Measurements from ENCODE around the gene TANGO2. TPM values are rescaled to one million over a fixed set of nuclear protein-coding genes. Genes with fewer than 3 reads are reported as not detected.

Gene TANGO2
- total and polyA plus RNA-seq, 2 of the 8 experiments (the other 6 are each of a cell fraction or from before 2014, with no cell fraction given) = 10.1 to 18.4 TPM

GRCh38 chr22:20086101-20086599 lies 65.2 kb downstream of the TANGO2 start:
- H3K79me2 ChIP-seq (ENCODE audit: control insufficient read depth in 1 of 2, insufficient read depth in 2 of 2, low read length in 2 of 2) = peaks cover 21 to 62% of the 10 kb centered on the region in 2 experiments
- H4K91ac ChIP-seq (replicated peaks; ENCODE audit: insufficient read length, low read length) = no peak overlapping the region
- no peak overlapping the region for H2AFZ ChIP-seq (ENCODE audit: low read length)
- no peak overlapping the region for H3K4ac ChIP-seq (replicated peaks; ENCODE audit: insufficient read length, low read depth, low read length)
- H3K9me3 ChIP-seq (ENCODE audit: insufficient read depth in 2 of 2, low read depth in 1 of 2, low read length in 1 of 2) = no peaks in the 10 kb centered on the region
- no peak overlapping the region for H3K56ac ChIP-seq (replicated peaks; ENCODE audit: insufficient read length, low read depth, low read length)
- H4K8ac ChIP-seq (ENCODE audit: extremely low read depth, insufficient read depth, low read length) = peak overlapping the region; percentile 1; the same call in 1 of the 2 replicates
- no peak overlapping the region for H2BK5ac ChIP-seq (ENCODE audit: low read depth, low read length)
- no peak overlapping the region for H3K27ac ChIP-seq (ENCODE audit: low read depth, low read length)
- H3K36me3 ChIP-seq (ENCODE audit: control insufficient read depth in 2 of 4, insufficient read depth in 4 of 4, low read length in 3 of 4) = peaks cover 49 to 56% (median 53%) of the 10 kb centered on the region in 4 experiments
- peaks cover 3 to 15% (median 7%) of the 10 kb centered on the region in 4 experiments; a peak in 6 of 7 replicates for H3K4me1 ChIP-seq (replicated peaks in 1 of 4; ENCODE audit: control insufficient read depth in 3 of 4, insufficient read depth in 4 of 4, low read length in 3 of 4)
- no peak overlapping the region for H4K5ac ChIP-seq (ENCODE audit: insufficient read length, low read depth, low read length)
- no peak overlapping the region for H3K23ac ChIP-seq (ENCODE audit: insufficient read length)
- H2BK20ac ChIP-seq (ENCODE audit: low read length) = no peak overlapping the region
- FAIRE-seq (no peak), DNase-seq (ENCODE audit: low read depth in 1 of 2, low spot score in 2 of 2) (no peak)
- ChIA-PET POLR2A (ENCODE audit: partially characterized antibody) (interaction anchor here (1.0 to 29.4 kb wide), 5 partner anchors 10 to 38 kb away, joined by 3 to 598 read pairs (median 6); partner anchors contain the start of genes RANBP1 and TRMT2A), CTCF (ENCODE audit: partially characterized antibody) (interaction anchor here (0.8 to 4.3 kb wide), 15 partner anchors 10 to 134 kb away, joined by 3 to 18 read pairs (median 8); partner anchors contain the start of gene RANBP1)
- H3K4me3 ChIP-seq (ENCODE audit: extremely low read depth in 1 of 4, insufficient read depth in 2 of 4, low read depth in 3 of 4, low read length in 4 of 4) = no peak overlapping the region
- 96% methylated on average over 24 of the region's 24 CpGs; no CpG with 5 or more reads in 1 of the 2 experiments for WGBS, 2 experiments (ENCODE audit: extremely low coverage in 1 of 2, insufficient coverage in 1 of 2, insufficient read length in 1 of 2, insufficient replicate concordance in 2 of 2, low coverage in 1 of 2, low lambda C conversion rate in 2 of 2, missing lambda C conversion rate in 1 of 2)
- TF ChIP-seq ZNF274 (IDR thresholded peaks at IDR 0.05; ENCODE audit: borderline replicate concordance, extremely low read depth, low read length) = no peak
- no peak for TF ChIP-seq KDM5A (IDR thresholded peaks at IDR 0.05; ENCODE audit: low read length)
- TF ChIP-seq EP300 (IDR thresholded peaks at IDR 0.05; ENCODE audit: borderline replicate concordance in 1 of 2, low read depth in 2 of 2, low read length in 2 of 2) = no peak
- TF ChIP-seq SIN3A (conservative IDR thresholded peaks at IDR 0.05 in 1 of 2, IDR thresholded peaks at IDR 0.05 in 1 of 2; ENCODE audit: low read depth in 1 of 2, low read length in 2 of 2) = no peak
- TF ChIP-seq ASH2L (IDR thresholded peaks at IDR 0.05; ENCODE audit: low read length) = no peak
- peaks cover 2% of the 10 kb centered on the region; the same call in 1 of the 2 replicates for H3K23me2 ChIP-seq (ENCODE audit: low read depth, low read length)
- H4K20me1 ChIP-seq (replicated peaks in 1 of 2; ENCODE audit: control insufficient read depth in 1 of 2, insufficient read depth in 2 of 2, low read length in 2 of 2) = peaks cover 26 to 59% of the 10 kb centered on the region in 2 experiments
- no peaks in the 10 kb centered on the region for H3K27me3 ChIP-seq (replicated peaks in 1 of 4; ENCODE audit: control insufficient read depth in 3 of 4, extremely low read depth in 1 of 4, insufficient read depth in 3 of 4, low read length in 3 of 4)
- peaks cover 33% of the 10 kb centered on the region for H3K79me1 ChIP-seq (ENCODE audit: low read depth, low read length)
- H2AK5ac ChIP-seq (ENCODE audit: low read depth, low read length) = no peak overlapping the region
- H2BK120ac ChIP-seq (replicated peaks; ENCODE audit: low read depth, low read length) = no peak overlapping the region
- no peak overlapping the region for H3K4me2 ChIP-seq (ENCODE audit: insufficient read depth in 1 of 2, low read depth in 2 of 2, low read length in 2 of 2)
- H3K18ac ChIP-seq (ENCODE audit: extremely low read depth, low read length) = no peak overlapping the region
- H2BK15ac ChIP-seq (ENCODE audit: low read length) = no peak overlapping the region
- H2BK12ac ChIP-seq (ENCODE audit: low read depth, low read length) = no peak overlapping the region
- H3K14ac ChIP-seq (ENCODE audit: insufficient read length) = no peak overlapping the region
- no peak overlapping the region for H3K9ac ChIP-seq (replicated peaks in 1 of 4; ENCODE audit: extremely low read depth in 1 of 4, low read depth in 3 of 4, low read length in 3 of 4)

All from H1 (cell line).